BJ (cell line): ENCODE data around the gene FAM131C. TPM values are rescaled to one million over a fixed set of nuclear protein-coding genes. Genes with fewer than 3 reads are reported as not detected.
A peak's percentile ranks its signal among the peaks of the same experiment; 100 is the strongest.
"Not testable (repeated sequence)": the region's sequence is repeated elsewhere in the genome, so short reads cannot be mapped to it uniquely, and the experiment has no call there.

ENCODE experiments used
- CTCF ChIA-PET: fragments of 350-600 bp; formaldehyde crosslinking; extraction: SDS; loops from one replicate; lab custom pipeline; 2021; ENCODE audit warnings: antibody characterized with exemption, inconsistent platforms; lab: Yijun Ruan, JAX
- POLR2A ChIA-PET: fragments of 300-600 bp; sonication (Branson Sonifier 250); formaldehyde crosslinking; extraction: SDS; loops from one replicate; lab custom pipeline; 2021; ENCODE audit warnings: antibody characterized with exemption; lab: Charles Lee
- DNase-seq: peaks from one replicate; pipeline ENCODE4 v3.0.0-alpha.2; 2011; ENCODE audit warnings: low read depth
- H3K27me3 ChIP-seq: 2 replicates; pipeline ENCODE4 v1.6.0; 2011; ENCODE audit warnings: low read length; ENCODE audit not compliant: control insufficient read depth, insufficient read depth
- H3K36me3 ChIP-seq: 2 replicates; pipeline ENCODE4 v1.5.1; 2011; ENCODE audit warnings: low read length; ENCODE audit not compliant: control insufficient read depth, insufficient read depth
- H3K4me3 ChIP-seq: 2 replicates; pipeline ENCODE4 v1.5.1; 2011; ENCODE audit warnings: low read depth, mild to moderate bottlenecking, control low read depth, low read length
- CTCF ChIP-seq: IDR thresholded peaks from 2 replicates; pipeline ENCODE4 v1.5.1; 2011; ENCODE audit warnings: low read depth, mild to moderate bottlenecking, control low read depth, inconsistent platforms, low read length, moderate library complexity; ENCODE audit not compliant: insufficient read depth
- polyA plus RNA-seq: library from polyadenylated mRNA; depleted of rRNA; stranded (reverse); fragments of >200 nt; gene quantifications from 2 replicates; pipeline ENCODE4 v1.2.3, GENCODE V29; 2011

The FAM131C gene
- polyA plus RNA-seq, 1 experiment, result 0.47 TPM

GRCh38 chr1:16032388-16033102, 40.9 kb downstream of the FAM131C start:
- Histone ChIP-seq H3K36me3 (no peaks in the 10 kb centered on the region), H3K27me3 (no peaks in the 10 kb centered on the region), H3K4me3 (no peak overlapping the region)
- TF ChIP-seq CTCF, result peak; percentile 99
- DNase-seq, result no peak
- CTCF ChIA-PET, result interaction anchor here (0.6 to 4.8 kb wide), 15 partner anchors 14 to 238 kb away, joined by 3 to 66 read pairs (median 3); partner anchors contain the start of genes HSPB7 and SRARP
- POLR2A ChIA-PET, result no interaction called here

- no peak for DNase-seq
- Histone ChIP-seq H3K36me3 (no peaks in the 10 kb centered on the region), H3K27me3 (no peaks in the 10 kb centered on the region), H3K4me3 (no peak overlapping the region)
- ChIA-PET CTCF (interaction anchor here (0.6 to 4.8 kb wide), 8 partner anchors 8 to 820 kb away, joined by 3 to 66 read pairs (median 4); partner anchors contain the start of genes CLCNKA, HSPB7 and SRARP), POLR2A (no interaction called here)
- no peak for TF ChIP-seq CTCF
These were observed 41.9 kb downstream of the FAM131C start for GRCh38 chr1:16031551-16031950.

- ChIA-PET POLR2A (no interaction called here), CTCF (interaction anchor here (0.9 to 1.5 kb wide), 2 partner anchors 10 to 21 kb away, joined by 3 to 4 read pairs; no protein-coding TSS in a partner anchor)
- no peaks in the 10 kb centered on the region for H3K27me3 ChIP-seq
- no peak for DNase-seq
- H3K36me3 ChIP-seq, result no peaks in the 10 kb centered on the region
- TF ChIP-seq CTCF, result no peak
- no peak overlapping the region for H3K4me3 ChIP-seq
These were observed 44.2 kb downstream of the FAM131C start for GRCh38 chr1:16029288-16029687.

- H3K36me3 ChIP-seq, POLR2A ChIA-PET: not testable (repeated sequence)
- CTCF ChIA-PET, result interaction anchor here (0.9 to 1.5 kb wide), 4 partner anchors 9 to 45 kb away, joined by 3 to 4 read pairs (median 4); partner anchors contain the start of gene FAM131C
These were observed 44.5 kb downstream of the FAM131C start for GRCh38 chr1:16029003-16029268.

GRCh38 chr1:16028237-16029002, 45.0 kb downstream of the FAM131C start:
- no peaks in the 10 kb centered on the region for H3K36me3 ChIP-seq
- TF ChIP-seq CTCF, result no peak
- H3K4me3 ChIP-seq, result no peak overlapping the region
- DNase-seq, result no peak
- ChIA-PET POLR2A (no interaction called here), CTCF (interaction anchor here (0.9 to 1.5 kb wide), 4 partner anchors 9 to 45 kb away, joined by 3 to 4 read pairs (median 4); partner anchors contain the start of gene FAM131C)
- no peaks in the 10 kb centered on the region; the same call in 1 of the 2 replicates for H3K27me3 ChIP-seq

More at GRCh38 chr1:16029003-16029268, 44.5 kb downstream of the FAM131C start:
- H3K27me3 ChIP-seq, DNase-seq, H3K4me3 ChIP-seq: not testable (repeated sequence)
